Measurements from ENCODE around the gene IGF2.

Gene IGF2

DNA sequence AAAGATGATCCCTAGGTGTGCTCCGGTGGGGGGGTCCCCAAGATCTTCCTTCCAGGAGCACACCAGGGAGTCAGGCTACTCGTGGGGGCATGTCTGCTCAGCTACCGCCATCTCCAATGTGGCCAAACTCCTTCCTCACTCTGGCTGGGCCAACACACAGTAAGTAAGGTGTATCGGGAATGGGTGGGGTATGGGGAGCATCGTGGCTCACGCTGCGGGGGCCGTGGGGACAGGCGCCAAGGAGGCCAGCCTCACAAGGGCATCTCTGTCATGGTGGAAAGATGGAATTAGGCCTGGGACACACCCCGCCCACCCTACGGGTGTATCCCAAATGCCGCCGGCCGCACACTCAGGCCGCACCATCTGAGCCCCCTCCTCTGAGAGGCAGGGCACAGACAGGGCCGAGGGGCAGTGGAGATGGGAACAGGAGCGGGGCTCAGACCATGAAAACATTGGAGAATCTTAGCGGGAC is 8.3 kb downstream of the IGF2 start:
- no peak overlapping the region for H3K27ac ChIP-seq
- TF ChIP-seq ZFX (IDR thresholded peaks at IDR 0.05; ENCODE audit: borderline replicate concordance) (no peak), CTCF (IDR thresholded peaks at IDR 0.05) (no peak)

GRCh38 chr11:2129699-2130366 is 9.4 kb downstream of the IGF2 start:
- no peak for TF ChIP-seq CTCF (IDR thresholded peaks at IDR 0.05)
- no peak for TF ChIP-seq ZFX (IDR thresholded peaks at IDR 0.05; ENCODE audit: borderline replicate concordance)
- no peak overlapping the region for H3K27ac ChIP-seq

DNA sequence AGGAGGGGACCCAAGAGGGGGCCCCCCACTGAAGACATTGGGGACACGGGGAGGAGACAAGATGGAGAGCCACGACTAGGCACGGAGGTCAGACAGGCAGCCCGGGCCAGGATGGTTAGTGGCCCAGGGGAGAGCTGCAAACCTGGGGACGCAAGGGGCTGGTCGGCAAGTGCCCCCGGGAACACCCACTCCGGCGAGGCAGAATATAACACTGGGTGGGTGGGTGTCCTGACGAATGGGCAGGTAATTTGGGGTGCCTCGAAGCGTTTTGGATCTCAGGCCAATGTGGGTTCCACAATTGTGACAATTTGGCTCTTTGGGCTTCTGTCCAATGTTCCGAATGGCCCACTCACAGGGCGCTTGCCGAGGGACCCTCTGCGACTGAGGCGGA is 9.9 kb downstream of the IGF2 start:
- TF ChIP-seq CTCF (IDR thresholded peaks at IDR 0.05) (no peak), ZFX (IDR thresholded peaks at IDR 0.05; ENCODE audit: borderline replicate concordance) (no peak)
- no peak overlapping the region for H3K27ac ChIP-seq

GRCh38 chr11:2128511-2129307 is 10.5 kb downstream of the IGF2 start:
- TF ChIP-seq CTCF (IDR thresholded peaks at IDR 0.05), result no peak
- TF ChIP-seq ZFX (IDR thresholded peaks at IDR 0.05; ENCODE audit: borderline replicate concordance), result no peak
- no peak overlapping the region for H3K27ac ChIP-seq

DNA sequence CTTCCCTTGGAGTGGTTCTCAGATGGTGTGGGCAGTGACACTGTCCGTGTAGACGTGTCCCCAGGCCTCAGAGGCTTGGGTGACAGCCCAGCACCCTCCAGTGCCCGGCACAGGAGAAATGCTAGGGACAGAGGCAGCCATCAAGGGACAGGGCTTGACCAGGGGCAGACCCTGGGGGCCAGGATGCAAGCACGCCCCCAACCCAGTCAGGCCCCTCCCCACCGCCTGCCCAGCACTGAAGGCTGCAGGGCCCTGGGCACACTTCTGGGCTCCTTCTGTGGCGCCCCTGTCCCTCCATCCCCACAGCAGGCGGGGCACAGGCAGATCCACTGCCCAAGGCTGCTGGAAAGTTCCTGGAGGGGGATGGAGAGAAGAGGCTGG is 11.1 kb downstream of the IGF2 start:
- TF ChIP-seq CTCF (IDR thresholded peaks at IDR 0.05), result no peak
- TF ChIP-seq ZFX (IDR thresholded peaks at IDR 0.05; ENCODE audit: borderline replicate concordance), result no peak
- no peak overlapping the region for H3K27ac ChIP-seq

GRCh38 chr11:2127482-2128129 is 11.6 kb downstream of the IGF2 start:
- no peak for TF ChIP-seq ZFX (IDR thresholded peaks at IDR 0.05; ENCODE audit: borderline replicate concordance)
- TF ChIP-seq CTCF (IDR thresholded peaks at IDR 0.05), result no peak
- H3K27ac ChIP-seq, result no peak overlapping the region

Data from 22Rv1 (cell line).